PC-9 (cell line): ENCODE results near the gene CCR5.

Experiments used
- EZH2 ChIP-seq: fragments of 200-600 bp; sonication (generic); IDR thresholded peaks from 2 replicates; pipeline ENCODE4 v1.8.0; 2017; ENCODE audit warnings: antibody characterized with exemption, low read depth
- TF ChIP-seq, protein P1 (sequence below): fragments of 200-600 bp; sonication (generic); conservative IDR thresholded peaks from 2 replicates; pipeline ENCODE4 v1.6.1; 2017; ENCODE audit warnings: mixed run types, antibody characterized with exemption, mild to moderate bottlenecking, moderate library complexity

DNA sequence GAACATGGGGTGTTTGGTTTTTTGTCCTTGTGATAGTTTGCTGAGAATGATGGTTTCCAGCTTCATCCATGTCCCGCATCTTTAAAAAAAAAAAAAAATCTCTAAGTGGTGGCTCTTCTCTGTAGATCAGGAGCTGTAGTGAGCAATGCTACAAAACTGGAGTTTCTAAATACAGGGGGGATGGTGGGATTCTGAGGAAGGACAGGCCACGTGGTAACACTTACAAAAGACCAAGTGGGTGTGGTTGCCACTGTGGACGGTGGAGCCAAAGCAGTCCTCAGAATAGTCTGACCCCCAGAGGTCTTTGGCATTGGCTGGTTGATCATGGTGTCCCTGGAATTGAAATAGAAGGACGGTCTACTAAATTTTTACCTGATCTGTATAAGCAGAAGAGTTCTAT lies 44.0 kb downstream of the CCR5 start:
- TF ChIP-seq EZH2: no peak
- TF ChIP-seq, protein P1, sequence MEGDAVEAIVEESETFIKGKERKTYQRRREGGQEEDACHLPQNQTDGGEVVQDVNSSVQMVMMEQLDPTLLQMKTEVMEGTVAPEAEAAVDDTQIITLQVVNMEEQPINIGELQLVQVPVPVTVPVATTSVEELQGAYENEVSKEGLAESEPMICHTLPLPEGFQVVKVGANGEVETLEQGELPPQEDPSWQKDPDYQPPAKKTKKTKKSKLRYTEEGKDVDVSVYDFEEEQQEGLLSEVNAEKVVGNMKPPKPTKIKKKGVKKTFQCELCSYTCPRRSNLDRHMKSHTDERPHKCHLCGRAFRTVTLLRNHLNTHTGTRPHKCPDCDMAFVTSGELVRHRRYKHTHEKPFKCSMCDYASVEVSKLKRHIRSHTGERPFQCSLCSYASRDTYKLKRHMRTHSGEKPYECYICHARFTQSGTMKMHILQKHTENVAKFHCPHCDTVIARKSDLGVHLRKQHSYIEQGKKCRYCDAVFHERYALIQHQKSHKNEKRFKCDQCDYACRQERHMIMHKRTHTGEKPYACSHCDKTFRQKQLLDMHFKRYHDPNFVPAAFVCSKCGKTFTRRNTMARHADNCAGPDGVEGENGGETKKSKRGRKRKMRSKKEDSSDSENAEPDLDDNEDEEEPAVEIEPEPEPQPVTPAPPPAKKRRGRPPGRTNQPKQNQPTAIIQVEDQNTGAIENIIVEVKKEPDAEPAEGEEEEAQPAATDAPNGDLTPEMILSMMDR: no peak
